SK-N-SH (cell line): ENCODE measurements around the gene SAGE1. TPM values are rescaled to one million over a fixed set of nuclear protein-coding genes. Genes with fewer than 3 reads are reported as not detected.

ENCODE experiments used
- CTCF ChIA-PET: fragments of 300-600, 350-600 bp; formaldehyde crosslinking; extraction: SDS; loops from one replicate; lab custom pipeline; 2021; lab: Yijun Ruan, JAX
- POLR2A ChIA-PET: fragments of 350-600 bp; sonication (Branson Sonifier 250); formaldehyde crosslinking; extraction: SDS; loops from one replicate; lab custom pipeline; 2020; ENCODE audit warnings: antibody characterized with exemption, inconsistent platforms; lab: Yijun Ruan, JAX
- DNase-seq: peaks from one replicate; pipeline ENCODE4 v3.0.0; 2012
- H2AFZ ChIP-seq: fragments of 200-600 bp; sonication (generic); 2 replicates; pipeline ENCODE4 v1.8.1; 2016; ENCODE audit warnings: antibody characterized with exemption, mild to moderate bottlenecking, low read depth
- H3F3A ChIP-seq: fragments of 200-600 bp; sonication (generic); replicated peaks from 2 replicates; pipeline ENCODE3; 2016; ENCODE audit warnings: antibody characterized with exemption, mild to moderate bottlenecking; ENCODE audit not compliant: insufficient read depth
- H3K27ac ChIP-seq, 2 experiments: fragments of 200-500 bp in 1 of 2; fragments of 200-600 bp in 1 of 2; sonication (Bioruptor generic) in 1 of 2; sonication (generic), shearing (Covaris generic) in 1 of 2; 2 replicates each; pipeline versions ENCODE4 v1.5.1 to v1.6.1; 2014 to 2016; ENCODE audit warnings: low read depth in 2 of 2, inconsistent platforms in 1 of 2, low read length in 1 of 2, mild to moderate bottlenecking in 1 of 2, mixed read lengths in 1 of 2
- H3K27me3 ChIP-seq: fragments of 200-600 bp; sonication (generic), shearing (Covaris generic); 2 replicates; pipeline ENCODE4 v1.6.1; 2016; ENCODE audit warnings: mixed run types; ENCODE audit not compliant: insufficient read depth
- H3K36me3 ChIP-seq, 2 experiments: fragments of 200-500 bp in 1 of 2; fragments of 200-600 bp in 1 of 2; sonication (Bioruptor generic) in 1 of 2; sonication (generic) in 1 of 2; replicated peaks in 1 of 2; 2 replicates each; pipeline versions ENCODE3 to v1.5.1; 2014 to 2016; ENCODE audit warnings: low read length in 1 of 2, mild to moderate bottlenecking in 1 of 2; ENCODE audit not compliant: insufficient read depth in 2 of 2, control insufficient read depth in 1 of 2
- H3K4me1 ChIP-seq, 2 experiments: fragments of 200-500 bp in 1 of 2; fragments of 200-600 bp in 1 of 2; sonication (Bioruptor generic) in 1 of 2; sonication (generic), shearing (Covaris generic) in 1 of 2; 2 replicates each; pipeline versions ENCODE4 v1.5.1 to v1.6.1; 2014 to 2016; ENCODE audit warnings: low read depth in 1 of 2, low read length in 1 of 2, mixed run types in 1 of 2; ENCODE audit not compliant: insufficient read depth in 2 of 2, control insufficient read depth in 1 of 2
- H3K4me2 ChIP-seq: fragments of 200-600 bp; sonication (generic), shearing (Covaris generic); 2 replicates; pipeline ENCODE4 v1.6.1; 2017; ENCODE audit warnings: mixed run types
- H3K4me3 ChIP-seq, 2 experiments: fragments of 200-500 bp in 1 of 2; fragments of 200-600 bp in 1 of 2; sonication (Bioruptor generic) in 1 of 2; sonication (generic), shearing (Covaris generic) in 1 of 2; 2 replicates each; pipeline versions ENCODE4 v1.5.1 to v1.8.1; 2014 to 2016; ENCODE audit warnings: low read depth in 2 of 2, inconsistent platforms in 1 of 2, low read length in 1 of 2, mild to moderate bottlenecking in 1 of 2, mixed read lengths in 1 of 2, moderate library complexity in 1 of 2
- H3K79me2 ChIP-seq: fragments of 200-600 bp; sonication (generic); 2 replicates; pipeline ENCODE4 v1.8.1; 2017; ENCODE audit warnings: mild to moderate bottlenecking; ENCODE audit not compliant: insufficient read depth
- H3K9ac ChIP-seq: fragments of 200-600 bp; sonication (generic); 2 replicates; pipeline ENCODE4 v1.6.1; 2017; ENCODE audit warnings: mixed run types
- H3K9me2 ChIP-seq: fragments of 200-600 bp; sonication (generic); 2 replicates; pipeline ENCODE4 v1.6.1; 2017; ENCODE audit warnings: mixed run types
- H3K9me3 ChIP-seq: fragments of 200-600 bp; sonication (generic); 2 replicates; pipeline ENCODE4 v1.6.1; 2017; ENCODE audit warnings: mixed run types, mild to moderate bottlenecking, moderate library complexity
- H4K20me1 ChIP-seq: fragments of 200-600 bp; sonication (generic); 2 replicates; pipeline ENCODE4 v1.6.1; 2017; ENCODE audit warnings: mild to moderate bottlenecking, mixed run types; ENCODE audit not compliant: insufficient read depth
- CTCF ChIP-seq: fragments of 200-600 bp; sonication (generic); IDR thresholded peaks from 2 replicates; pipeline ENCODE4 v1.6.1; 2017; ENCODE audit warnings: antibody characterized with exemption, mild to moderate bottlenecking, moderate library complexity
- ELF1 ChIP-seq: IDR thresholded peaks from 2 replicates; pipeline ENCODE4 v1.4.0; 2012
- FOXM1 ChIP-seq: IDR thresholded peaks from 2 replicates; pipeline ENCODE4 v1.4.0; 2012; ENCODE audit warnings: low read depth, mild to moderate bottlenecking
- IRF3 ChIP-seq: fragments of 150-350 bp; IDR thresholded peaks from 2 replicates; pipeline ENCODE4 v1.6.1; 2016; ENCODE audit warnings: mild to moderate bottlenecking, low read depth, low read length
- MXI1 ChIP-seq: IDR thresholded peaks from 2 replicates; pipeline ENCODE4 v1.6.1; 2012; ENCODE audit warnings: mild to moderate bottlenecking, low read depth, low read length, improper control_type of control experiment
- PBX3 ChIP-seq: IDR thresholded peaks from 2 replicates; pipeline ENCODE4; 2012
- RCOR1 ChIP-seq: fragments of 150-350 bp; IDR thresholded peaks from 2 replicates; pipeline ENCODE4 v1.6.1; 2017; ENCODE audit warnings: antibody characterized with exemption, low read length
- TAF1 ChIP-seq: IDR thresholded peaks from 2 replicates; pipeline ENCODE4 v1.6.1; 2012; ENCODE audit warnings: low read depth, mild to moderate bottlenecking, low read length, moderate library complexity, borderline replicate concordance
- USF1 ChIP-seq: IDR thresholded peaks from 2 replicates; pipeline ENCODE4 v1.4.0; 2012; ENCODE audit warnings: low read depth, borderline replicate concordance
- ZBTB33 ChIP-seq: IDR thresholded peaks from 2 replicates; pipeline ENCODE4 v1.4.0; 2012; ENCODE audit warnings: low read depth, borderline replicate concordance
- WGBS: methylation state at CpG from one replicate; pipeline ENCODE4 v1.1.6; 2017; ENCODE audit warnings: low lambda C conversion rate; 5-methylcytosine and 5-hydroxymethylcytosine counted together
- polyA plus RNA-seq, 3 experiments: library from polyadenylated mRNA; depleted of rRNA; stranded (reverse); fragments of >200 nt; gene quantifications; 2 replicates each; pipeline ENCODE4 v1.2.3, GENCODE V29; 2012

The SAGE1 gene
- polyA plus RNA-seq, 1 of the 3 experiments (the other 2 are of a cell fraction) = not detected

- WGBS = 0% methylated on average over 5 of the region's 5 CpGs
- Histone ChIP-seq H3K36me3 (no peaks in the 10 kb centered on the region), H3K27me3 (peaks cover 43% of the 10 kb centered on the region), H3K9me2 (no peaks in the 10 kb centered on the region), H4K20me1 (no peaks in the 10 kb centered on the region), H2AFZ (no peak overlapping the region), H3K9me3 (no peaks in the 10 kb centered on the region), H3K79me2 (no peaks in the 10 kb centered on the region), H3K4me2 (no peak overlapping the region), H3K27ac (no peak overlapping the region), H3K9ac (no peak overlapping the region), H3F3A (no peaks in the 10 kb centered on the region), H3K4me1 (no peaks in the 10 kb centered on the region), H3K4me3 (no peak overlapping the region)
- ChIA-PET POLR2A (no interaction called here), CTCF (interaction anchor here (2.1 kb wide), 1 partner anchor 8 kb away, joined by 14 read pairs; no protein-coding TSS in a partner anchor)
- no peak for DNase-seq
- TF ChIP-seq ELF1 (no peak), CTCF (peak; percentile 39), ZBTB33 (no peak)
Observed at GRCh38 chrX:135923353-135923752, 29.8 kb downstream of the SAGE1 start.

GRCh38 chrX:135927897-135928296 lies 34.4 kb downstream of the SAGE1 start:
- TF ChIP-seq PBX3 (no peak), TAF1 (no peak), MXI1 (no peak), CTCF (no peak), IRF3 (no peak), USF1 (no peak), RCOR1 (no peak), FOXM1 (no peak), ZBTB33 (no peak)
- TF ChIP-seq, all 33 proteins: peak for 0
- H3K36me3 ChIP-seq = no peaks in the 10 kb centered on the region
- H3K4me3 ChIP-seq = no peak overlapping the region
- H3K4me1 ChIP-seq = no peaks in the 10 kb centered on the region
- ChIA-PET POLR2A (no interaction called here), CTCF (no interaction called here)
- no peak overlapping the region for H3K4me2 ChIP-seq
- H4K20me1 ChIP-seq = no peaks in the 10 kb centered on the region
- H2AFZ ChIP-seq = no peak overlapping the region
- no peak for DNase-seq
- no peak overlapping the region for H3K27ac ChIP-seq
- no peaks in the 10 kb centered on the region for H3F3A ChIP-seq
- peaks cover 40% of the 10 kb centered on the region for H3K27me3 ChIP-seq
- H3K9ac ChIP-seq = no peak overlapping the region
- 0% methylated on average over 2 of the region's 2 CpGs for WGBS
- H3K9me2 ChIP-seq = no peaks in the 10 kb centered on the region
- no peaks in the 10 kb centered on the region for H3K9me3 ChIP-seq
- H3K79me2 ChIP-seq = no peaks in the 10 kb centered on the region
